HepG2 (cell line): ENCODE data around the gene TESK1. TPM values are rescaled to one million over a fixed set of nuclear protein-coding genes. Genes with fewer than 3 reads are reported as not detected.

Experiments
- DRAP1 ChIP-seq: IDR thresholded peaks from 2 replicates; pipeline ENCODE4 v1.6.1; 2016; ENCODE audit warnings: missing genetic modification reagents, missing compliant biosample characterization
- HMGA1 ChIP-seq: sonication (generic); formaldehyde crosslinking; conservative IDR thresholded peaks from 2 replicates; pipeline ENCODE4 v1.4.0; 2020; ENCODE audit warnings: missing genetic modification reagents
- IKZF5 ChIP-seq: IDR thresholded peaks from 2 replicates; pipeline ENCODE4 v1.6.1; 2018; ENCODE audit warnings: missing genetic modification reagents, mild to moderate bottlenecking, missing compliant biosample characterization
- NFKB2 ChIP-seq: sonication (generic); formaldehyde crosslinking; IDR thresholded peaks from 2 replicates; pipeline ENCODE4 v1.4.0; 2020; ENCODE audit warnings: missing genetic modification reagents, borderline replicate concordance
- NPAS2 ChIP-seq: sonication (generic); formaldehyde crosslinking; IDR thresholded peaks from 2 replicates; pipeline ENCODE4 v1.8.0; 2022; ENCODE audit warnings: mild to moderate bottlenecking, missing genetic modification reagents, borderline replicate concordance
- NR1H2 ChIP-seq: sonication (generic); formaldehyde crosslinking; IDR thresholded peaks from 2 replicates; pipeline ENCODE4 v1.8.1; 2022; ENCODE audit warnings: low read depth, missing genetic modification reagents, borderline replicate concordance
- RFX1 ChIP-seq: fragments of 450-650 bp; IDR thresholded peaks from 2 replicates; pipeline ENCODE4 v1.6.1; 2017
- SMAD9 ChIP-seq: sonication (generic); formaldehyde crosslinking; IDR thresholded peaks from 2 replicates; pipeline ENCODE4 v1.5.1; 2020; ENCODE audit warnings: mild to moderate bottlenecking, missing genetic modification reagents
- SRSF9 ChIP-seq: fragments of 200-400 bp; formaldehyde crosslinking; IDR thresholded peaks from 2 replicates; pipeline ENCODE4 v1.6.1; 2018; ENCODE audit warnings: borderline replicate concordance, mild to moderate bottlenecking, low read depth, low read length; ENCODE audit not compliant: insufficient read depth, poor library complexity, severe bottlenecking
- ZC3H13 ChIP-seq: sonication (generic); formaldehyde crosslinking; IDR thresholded peaks from 2 replicates; pipeline ENCODE4 v1.8.1; 2023; ENCODE audit warnings: mild to moderate bottlenecking, missing genetic modification reagents, moderate library complexity
- ZFYVE20 ChIP-seq: sonication (generic); formaldehyde crosslinking; IDR thresholded peaks from 2 replicates; pipeline ENCODE4 v1.8.0; 2023; ENCODE audit warnings: low read depth, mild to moderate bottlenecking, moderate library complexity, missing genetic modification reagents, borderline replicate concordance
- ZNF18 ChIP-seq: sonication (generic); formaldehyde crosslinking; IDR thresholded peaks from 2 replicates; pipeline ENCODE4 v1.8.0; 2022; ENCODE audit warnings: mild to moderate bottlenecking, missing genetic modification reagents; ENCODE audit not compliant: insufficient replicate concordance
- ZNF451 ChIP-seq: sonication (generic); formaldehyde crosslinking; IDR thresholded peaks from 2 replicates; pipeline ENCODE4 v1.5.0; 2020; ENCODE audit warnings: mild to moderate bottlenecking, missing genetic modification reagents
- polyA plus RNA-seq, 8 experiments: library from polyadenylated mRNA; depleted of rRNA in 3 of 8; stranded (reverse) in 7 of 8; unstranded in 1 of 8; fragments of >200 nt; fragmentation: Illumina TruSeq in 4 of 8; extraction: Trizol in 4 of 8; gene quantifications; 2 replicates each; pipeline versions ENCODE4 v1.2.1 to v1.2.3, GENCODE V29; 2011 to 2016; ENCODE audit warnings: low read depth in 4 of 8, missing spikeins in 1 of 8, mixed read lengths in 1 of 8; ENCODE audit not compliant: insufficient read depth in 1 of 8
- total RNA-seq, 5 experiments: library from RNA; depleted of rRNA; stranded (reverse); fragments of >200 nt; fragmentation: Illumina TruSeq; extraction: Trizol; gene quantifications; 2 replicates each; pipeline ENCODE4 v1.2.3, GENCODE V29; 2016; ENCODE audit warnings: low read depth in 1 of 5

Gene TESK1
- total and polyA plus RNA-seq, 2 of the 13 experiments (the other 11 are each of a cell fraction or from before 2014, with no cell fraction given), result 7.3 to 13.6 TPM

DNA sequence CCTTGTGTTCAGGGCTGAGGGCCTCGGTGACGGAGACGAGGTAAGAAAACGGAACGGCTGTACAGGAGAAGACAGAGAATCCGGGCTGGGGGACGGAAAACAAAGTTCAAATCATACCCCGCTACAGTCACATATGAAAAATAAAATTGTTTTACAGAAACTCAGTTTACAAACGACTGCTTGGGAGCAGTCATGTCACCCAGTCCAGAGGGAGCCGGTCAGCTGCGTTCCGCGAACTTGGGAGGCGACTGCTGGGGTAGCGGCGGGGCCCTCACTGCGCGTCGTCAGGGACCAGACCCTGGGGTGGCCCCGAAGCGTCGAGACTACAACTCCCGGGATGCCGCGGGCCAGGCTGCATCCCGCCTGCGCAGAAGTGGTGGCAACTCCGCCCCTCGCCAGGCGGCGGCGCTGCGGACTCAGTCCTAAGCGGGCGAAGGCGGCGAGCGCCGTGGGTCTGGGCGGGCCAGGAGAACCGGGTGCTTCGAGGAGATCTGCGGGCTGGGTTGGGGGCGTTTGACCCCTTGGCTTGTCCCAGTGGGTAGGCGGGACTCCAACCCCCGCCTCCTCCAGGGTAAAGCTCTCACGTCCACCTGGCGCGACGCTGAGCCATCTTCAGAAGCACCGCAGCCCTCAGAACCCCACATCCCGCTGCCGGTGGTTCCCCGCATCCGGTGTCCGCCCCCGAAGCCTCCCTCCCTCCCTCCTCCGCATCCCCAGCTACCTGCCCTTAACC lies 41.6 kb downstream of the TESK1 start (continued):
- TF ChIP-seq HMGA1, result no peak
- peak; percentile 28; the same call in 1 of the 2 replicates for TF ChIP-seq NFKB2 (CRISPR knock-in tag)
- no peak for TF ChIP-seq RFX1
- TF ChIP-seq ZC3H13 (CRISPR knock-in tag), result no peak
- peak; percentile 31 for TF ChIP-seq ZNF18 (CRISPR knock-in tag)
- TF ChIP-seq IKZF5 (CRISPR knock-in tag), result 0 out of 2 replicates have a peak, but pooled peaks have one; percentile 47
- TF ChIP-seq DRAP1 (CRISPR knock-in tag), result 0 out of 2 replicates have a peak, but pooled peaks have one; percentile 49
- TF ChIP-seq ZNF451 (CRISPR knock-in tag), result no peak
- TF ChIP-seq NR1H2 (CRISPR knock-in tag), result no peak
- TF ChIP-seq NPAS2, result no peak
- TF ChIP-seq ZFYVE20 (CRISPR knock-in tag), result no peak
- TF ChIP-seq SMAD9 (CRISPR knock-in tag), result no peak
- no peak for TF ChIP-seq SRSF9
